GM12873 (cell line): ENCODE measurements around the gene QRICH1.

Experiments used
- TF ChIP-seq, protein P1 (sequence below): IDR thresholded peaks from 2 replicates; pipeline ENCODE4 v1.5.1; 2012; ENCODE audit warnings: low read depth, mild to moderate bottlenecking, moderate library complexity, low read length, control low read depth; ENCODE audit not compliant: insufficient read depth; ENCODE audit errors: missing control alignments

Gene QRICH1

GRCh38 chr3:49030321-49030720, 63.5 kb downstream of the QRICH1 start:
- TF ChIP-seq, protein P1, sequence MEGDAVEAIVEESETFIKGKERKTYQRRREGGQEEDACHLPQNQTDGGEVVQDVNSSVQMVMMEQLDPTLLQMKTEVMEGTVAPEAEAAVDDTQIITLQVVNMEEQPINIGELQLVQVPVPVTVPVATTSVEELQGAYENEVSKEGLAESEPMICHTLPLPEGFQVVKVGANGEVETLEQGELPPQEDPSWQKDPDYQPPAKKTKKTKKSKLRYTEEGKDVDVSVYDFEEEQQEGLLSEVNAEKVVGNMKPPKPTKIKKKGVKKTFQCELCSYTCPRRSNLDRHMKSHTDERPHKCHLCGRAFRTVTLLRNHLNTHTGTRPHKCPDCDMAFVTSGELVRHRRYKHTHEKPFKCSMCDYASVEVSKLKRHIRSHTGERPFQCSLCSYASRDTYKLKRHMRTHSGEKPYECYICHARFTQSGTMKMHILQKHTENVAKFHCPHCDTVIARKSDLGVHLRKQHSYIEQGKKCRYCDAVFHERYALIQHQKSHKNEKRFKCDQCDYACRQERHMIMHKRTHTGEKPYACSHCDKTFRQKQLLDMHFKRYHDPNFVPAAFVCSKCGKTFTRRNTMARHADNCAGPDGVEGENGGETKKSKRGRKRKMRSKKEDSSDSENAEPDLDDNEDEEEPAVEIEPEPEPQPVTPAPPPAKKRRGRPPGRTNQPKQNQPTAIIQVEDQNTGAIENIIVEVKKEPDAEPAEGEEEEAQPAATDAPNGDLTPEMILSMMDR: no peak

DNA sequence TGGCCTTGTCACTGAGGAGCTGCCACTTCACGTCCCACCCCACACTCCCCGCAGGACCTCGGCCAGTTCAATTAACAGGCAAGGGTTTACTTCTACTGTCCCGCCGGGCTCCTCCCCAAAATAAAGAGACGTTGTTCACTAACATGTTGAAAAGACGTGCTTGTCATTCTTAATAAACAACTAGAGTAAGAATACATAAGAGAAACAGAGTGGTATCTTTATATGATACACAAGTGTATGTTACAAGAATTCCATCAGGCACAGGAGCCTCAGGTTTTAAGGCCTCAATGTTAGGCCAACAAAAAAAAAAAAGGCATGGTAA, 64.3 kb downstream of the QRICH1 start:
- TF ChIP-seq, protein P1: no peak

DNA sequence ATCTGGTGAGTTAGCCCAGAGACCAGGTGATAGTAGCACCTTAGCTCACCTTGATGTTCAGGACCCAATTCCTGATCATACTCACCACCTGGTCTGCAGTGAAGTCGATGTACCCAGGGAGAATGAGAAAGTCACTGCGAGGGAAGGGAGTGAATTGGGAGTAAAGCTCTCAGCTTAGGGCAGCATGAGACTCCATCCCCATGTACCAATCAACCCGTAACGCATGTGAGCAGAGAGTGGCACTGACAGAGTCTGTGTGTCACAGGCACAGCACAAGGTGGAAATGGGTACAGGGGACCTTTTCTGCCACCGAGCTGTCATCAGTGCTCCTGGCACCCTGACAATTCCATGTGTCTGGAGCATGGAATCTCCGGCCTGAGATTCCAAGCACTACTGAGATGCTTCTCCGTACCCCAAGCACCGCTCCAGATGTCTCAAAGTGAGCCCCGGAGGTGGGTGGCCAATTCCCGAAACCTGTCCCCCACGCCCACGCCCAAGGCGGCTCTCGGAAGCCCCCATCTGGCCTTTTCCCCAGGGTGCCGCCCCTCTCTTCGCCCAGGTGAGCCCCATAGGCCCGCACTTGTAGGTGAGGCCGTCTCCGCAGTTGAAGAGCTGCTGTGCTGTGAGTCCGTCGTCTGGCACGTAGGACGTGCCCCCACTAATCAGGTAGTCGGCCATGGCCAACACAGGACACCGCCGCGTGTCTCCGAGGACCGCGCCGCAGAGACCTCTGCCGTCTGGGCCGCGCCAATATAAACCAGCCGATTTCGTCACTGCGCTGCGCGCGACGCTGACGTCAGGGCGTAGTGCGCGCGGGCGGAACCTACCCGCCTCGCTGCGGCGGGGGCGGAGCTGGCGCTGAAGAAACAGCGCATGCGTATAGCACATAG, 65.0 kb downstream of the QRICH1 start, which contains the start of gene IMPDH2:
Gene IMPDH2 (minus strand): TSS at position 726 of the 890 bp plus-strand sequence. CDS start 48 bp downstream, at position 678.
- TF ChIP-seq, protein P1: no peak

DNA sequence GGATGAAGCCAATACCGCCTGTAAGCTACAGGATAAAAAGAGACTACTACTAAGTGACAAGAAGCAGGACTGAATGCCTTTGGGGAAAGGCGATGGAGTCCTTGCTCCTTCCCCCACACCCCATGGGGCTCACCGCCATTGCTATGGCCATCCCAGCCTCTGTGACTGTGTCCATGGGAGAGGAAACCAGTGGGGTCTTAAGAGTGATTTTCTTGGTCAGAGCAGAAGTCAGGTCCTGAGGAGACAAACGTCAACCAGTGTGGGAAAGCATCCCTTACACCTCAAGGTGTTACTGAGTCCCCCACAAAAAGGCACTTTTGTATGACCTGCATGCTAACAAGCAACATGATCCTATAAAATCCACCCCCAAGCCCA, 65.6 kb downstream of the QRICH1 start:
- TF ChIP-seq, protein P1: no peak

GRCh38 chr3:49027634-49028033, 66.2 kb downstream of the QRICH1 start:
- TF ChIP-seq, protein P1: no peak

DNA sequence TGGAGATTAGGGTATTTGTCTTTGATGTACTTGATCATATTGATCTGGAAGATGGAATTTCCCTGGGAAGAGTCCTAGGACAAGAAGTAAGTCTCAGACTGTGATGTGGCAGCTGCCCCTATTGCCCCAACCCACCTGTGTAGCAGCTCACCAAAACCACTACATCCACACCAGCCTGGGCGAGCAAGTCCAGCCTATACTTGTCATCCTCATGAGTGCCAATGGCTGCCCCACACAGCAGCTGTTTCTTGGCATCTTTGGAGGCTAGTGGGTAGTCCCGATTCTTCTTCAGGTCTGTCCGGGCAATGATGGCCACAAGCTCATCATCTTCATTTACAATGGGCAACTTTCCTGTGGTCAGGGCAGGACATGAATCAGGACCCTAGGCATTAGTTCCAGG, 67.3 kb downstream of the QRICH1 start:
- TF ChIP-seq, protein P1: no peak

- TF ChIP-seq, protein P1: no peak
Observed at GRCh38 chr3:49025793-49026520, 67.9 kb downstream of the QRICH1 start.
